CD4-positive, alpha-beta T cell treated with Interleukin-17A for 4 hours (primary cell): ENCODE results near the gene ADCY9.
A peak's percentile ranks its signal among the peaks of the same experiment; 100 is the strongest.
"Not testable (repeated sequence)": the region's sequence is repeated elsewhere in the genome, so short reads cannot be mapped to it uniquely, and the experiment has no call there.

Experiments
- DNase-seq: peaks from one replicate; pipeline ENCODE4 v3.0.0-alpha.2; 2020; ENCODE audit warnings: mixed read lengths

ADCY9 gene

GRCh38 chr16:4116325-4117249, at the start of gene ADCY9:
Gene ADCY9 (minus strand): TSS chr16:4116442. CDS start chr16:4115442, 1,000 bp downstream.
- DNase-seq: peak; percentile 87

GRCh38 chr16:4160658-4161430, 44.6 kb upstream of the ADCY9 start:
- DNase-seq: no peak

GRCh38 chr16:4159726-4160125, 43.5 kb upstream of the ADCY9 start:
- no peak for DNase-seq

GRCh38 chr16:4158143-4159093, 42.2 kb upstream of the ADCY9 start:
- DNase-seq: no peak

GRCh38 chr16:4157376-4157825, 41.2 kb upstream of the ADCY9 start:
- DNase-seq: no peak

- DNase-seq: not testable (repeated sequence)
These were observed 40.3 kb upstream of the ADCY9 start for GRCh38 chr16:4156503-4156902.

- not testable (repeated sequence) for DNase-seq
These were observed 37.1 kb upstream of the ADCY9 start for GRCh38 chr16:4153364-4153763.

- DNase-seq: no peak
These were observed 36.0 kb upstream of the ADCY9 start for GRCh38 chr16:4152267-4152666.

- DNase-seq: no peak
These were observed 31.0 kb upstream of the ADCY9 start for GRCh38 chr16:4147236-4147635.

- DNase-seq: peak; percentile 31
These were observed 26.0 kb upstream of the ADCY9 start for GRCh38 chr16:4142268-4142667.

- DNase-seq: no peak
These were observed 25.4 kb upstream of the ADCY9 start for GRCh38 chr16:4141604-4142003.

GRCh38 chr16:4140652-4141051, 24.4 kb upstream of the ADCY9 start:
- DNase-seq: no peak

GRCh38 chr16:4139968-4140367, 23.7 kb upstream of the ADCY9 start:
- no peak for DNase-seq

- DNase-seq: no peak
These were observed 22.5 kb upstream of the ADCY9 start for GRCh38 chr16:4138713-4139112.

- no peak for DNase-seq
These were observed 21.2 kb upstream of the ADCY9 start for GRCh38 chr16:4137438-4137837.

GRCh38 chr16:4136229-4136813, 20.1 kb upstream of the ADCY9 start:
- DNase-seq: no peak

GRCh38 chr16:4135537-4135936, 19.3 kb upstream of the ADCY9 start:
- no peak for DNase-seq

- no peak for DNase-seq
These were observed 17.7 kb upstream of the ADCY9 start for GRCh38 chr16:4133897-4134372.

GRCh38 chr16:4131621-4132020, 15.4 kb upstream of the ADCY9 start:
- no peak for DNase-seq

- DNase-seq: no peak
These were observed 8.5 kb upstream of the ADCY9 start for GRCh38 chr16:4124535-4125294.

GRCh38 chr16:4123616-4124300, 7.5 kb upstream of the ADCY9 start:
- no peak for DNase-seq
